K562 (cell line): ENCODE data around the gene TMED4. TPM values are rescaled to one million over a fixed set of nuclear protein-coding genes. Genes with fewer than 3 reads are reported as not detected.

Experiments used
- ATAC-seq: fragments of 200-7000 bp; cut with Tn5 transposase; 3 replicates; pipeline ENCODE4 v1.9.1; 2020; ENCODE audit warnings: moderate library complexity
- BruUV-seq: library from RNA; stranded (reverse); fragments of 400-500 nt; replicated peaks from 2 replicates; lab custom pipeline; 2021; lab: Mats Ljungman, UMichigan
- CTCF ChIA-PET: fragments of 300-600 bp; formaldehyde crosslinking; extraction: SDS; loops from one replicate; lab custom pipeline; 2021; ENCODE audit warnings: low intra/inter-chr PET ratio; lab: Yijun Ruan, JAX
- POLR2A ChIA-PET: fragments of 300-600, 350-650 bp; sonication (Branson Sonifier 250); formaldehyde crosslinking; extraction: SDS; loops from one replicate; lab custom pipeline; 2021; ENCODE audit warnings: antibody characterized with exemption, inconsistent platforms; lab: Yijun Ruan, JAX
- DNase-seq, 4 experiments: peaks; one replicate each; pipeline versions ENCODE4 v3.0.0 to v3.0.0-alpha.2; 2011 to 2018; ENCODE audit warnings: low spot score in 3 of 4, mixed read lengths in 3 of 4; ENCODE audit errors: extremely low read depth in 1 of 4
- FAIRE-seq: peaks from 2 replicates; lab custom pipeline; 2011; peaks lifted over from hg19 to GRCh38; lab: Jason Lieb, UNC
- H2AFZ ChIP-seq: 2 replicates; pipeline ENCODE4 v1.6.0; 2011; ENCODE audit warnings: low read depth, low read length, control low read depth, inconsistent platforms
- H3K27ac ChIP-seq: fragments of 200-600 bp; 3 replicates; pipeline ENCODE4 v1.8.0; 2011; ENCODE audit warnings: low read depth, mild to moderate bottlenecking, control low read depth, inconsistent platforms, low read length, moderate library complexity, mixed read lengths; ENCODE audit errors: extremely low read depth
- H3K27me3 ChIP-seq, 2 experiments: fragments of 300-600 bp in 1 of 2; 2 replicates in 1 of 2; 3 replicates in 1 of 2; pipeline versions ENCODE4 v1.6.0 to v1.8.0; 2011; ENCODE audit warnings: inconsistent platforms in 2 of 2, low read length in 2 of 2, mild to moderate bottlenecking in 1 of 2, mixed read lengths in 1 of 2, moderate library complexity in 1 of 2; ENCODE audit not compliant: control insufficient read depth in 2 of 2, insufficient read depth in 2 of 2
- H3K36me3 ChIP-seq: fragments of 300-600 bp; 3 replicates; pipeline ENCODE4 v1.8.0; 2011; ENCODE audit warnings: mild to moderate bottlenecking, low read length, inconsistent platforms; ENCODE audit not compliant: control insufficient read depth, insufficient read depth
- H3K4me1 ChIP-seq, 2 experiments: fragments of 200-600 bp in 1 of 2; replicated peaks in 1 of 2; 2 replicates in 1 of 2; 3 replicates in 1 of 2; pipeline versions ENCODE4 v1.5.1 to v1.8.0; 2011; ENCODE audit warnings: inconsistent platforms in 2 of 2, low read length in 2 of 2, mild to moderate bottlenecking in 1 of 2, mixed read lengths in 1 of 2, moderate library complexity in 1 of 2; ENCODE audit not compliant: control insufficient read depth in 2 of 2, insufficient read depth in 2 of 2
- H3K4me2 ChIP-seq: 2 replicates; pipeline ENCODE4 v1.6.1; 2011; ENCODE audit warnings: low read length, control low read depth, inconsistent platforms, mixed read lengths; ENCODE audit not compliant: insufficient read depth
- H3K4me3 ChIP-seq: fragments of 200-600 bp; sonication (generic), shearing (Covaris generic); 2 replicates; pipeline ENCODE4 v1.5.1; 2016; ENCODE audit warnings: control low read depth, inconsistent platforms
- H3K79me2 ChIP-seq: fragments of 200-600 bp; 3 replicates; pipeline ENCODE4 v1.8.0; 2011; ENCODE audit warnings: low read length, inconsistent platforms; ENCODE audit not compliant: control insufficient read depth, insufficient read depth
- H3K9ac ChIP-seq, 2 experiments: 2 replicates each; pipeline versions ENCODE4 v1.6.0 to v1.6.1; 2011; ENCODE audit warnings: low read depth in 2 of 2, low read length in 2 of 2, control low read depth in 1 of 2, inconsistent platforms in 1 of 2, mild to moderate bottlenecking in 1 of 2, mixed read lengths in 1 of 2; ENCODE audit not compliant: insufficient read depth in 1 of 2
- H3K9me1 ChIP-seq: one replicate; pipeline ENCODE4 v1.6.0; 2011; ENCODE audit warnings: inconsistent platforms, mild to moderate bottlenecking, low read length, moderate library complexity; ENCODE audit not compliant: control insufficient read depth, insufficient read depth
- H3K9me3 ChIP-seq: replicated peaks from 2 replicates; pipeline ENCODE4 v1.5.1; 2011; ENCODE audit warnings: low read depth, low read length, inconsistent platforms; ENCODE audit not compliant: control insufficient read depth, insufficient read depth
- H4K20me1 ChIP-seq: replicated peaks from 2 replicates; pipeline ENCODE4 v1.6.1; 2011; ENCODE audit warnings: low read length, inconsistent platforms, mixed read lengths; ENCODE audit not compliant: control insufficient read depth, insufficient read depth
- ARHGAP35 ChIP-seq: fragments of 450-650 bp; IDR thresholded peaks from 2 replicates; pipeline ENCODE4 v1.6.1; 2018; ENCODE audit not compliant: partially characterized antibody
- ELF1 ChIP-seq: fragments of 200-800 bp; sonication (Bioruptor generic); IDR thresholded peaks from 2 replicates; pipeline ENCODE4 v1.6.1; 2016; ENCODE audit warnings: missing genetic modification characterization, missing compliant biosample characterization
- GMEB1 ChIP-seq: fragments of 250-450 bp; sonication (Bioruptor Pico); IDR thresholded peaks from 2 replicates; pipeline ENCODE4 v1.4.0; 2020; ENCODE audit warnings: mild to moderate bottlenecking
- GTF2A2 ChIP-seq: IDR thresholded peaks from 2 replicates; pipeline ENCODE4 v1.6.1; 2016; ENCODE audit warnings: mild to moderate bottlenecking, missing genetic modification characterization, missing compliant biosample characterization
- GTF2E2 ChIP-seq: fragments of 200-800 bp; sonication (Bioruptor generic); IDR thresholded peaks from 2 replicates; pipeline ENCODE4 v1.6.1; 2016; ENCODE audit warnings: missing genetic modification characterization, missing compliant biosample characterization
- NFIX ChIP-seq: fragments of 250-450 bp; sonication (Bioruptor Pico); IDR thresholded peaks from 2 replicates; pipeline ENCODE4 v1.4.0; 2020; ENCODE audit warnings: low read depth, mild to moderate bottlenecking, moderate library complexity
- PRDM10 ChIP-seq: fragments of 450-650 bp; IDR thresholded peaks from 2 replicates; pipeline ENCODE4 v1.6.1; 2018; ENCODE audit not compliant: partially characterized antibody
- SMC3 ChIP-seq: conservative IDR thresholded peaks from 2 replicates; pipeline ENCODE4 v1.6.1; 2011; ENCODE audit warnings: low read depth, low read length, improper control_type of control experiment; ENCODE audit not compliant: insufficient read depth
- THRB ChIP-seq: fragments of 450-650 bp; formaldehyde crosslinking; conservative IDR thresholded peaks from 2 replicates; pipeline ENCODE4 v1.4.0; 2022; ENCODE audit warnings: mild to moderate bottlenecking, missing genetic modification characterization
- ZBTB17 ChIP-seq: fragments of 450-650 bp; formaldehyde crosslinking; IDR thresholded peaks from 2 replicates; pipeline ENCODE4 v1.4.0; 2020; ENCODE audit warnings: mild to moderate bottlenecking
- ZFP1 ChIP-seq: fragments of 450-650 bp; formaldehyde crosslinking; IDR thresholded peaks from 2 replicates; pipeline ENCODE4 v1.4.0; 2020; ENCODE audit warnings: mild to moderate bottlenecking, mixed read lengths
- ZNF121 ChIP-seq: sonication (generic); formaldehyde crosslinking; conservative IDR thresholded peaks from 2 replicates; pipeline ENCODE4 v1.8.0; 2022; ENCODE audit warnings: missing genetic modification reagents
- ZNF197 ChIP-seq: fragments of 200-800 bp; sonication (Bioruptor generic); IDR thresholded peaks from 2 replicates; pipeline ENCODE4 v1.6.1; 2016; ENCODE audit warnings: low read depth, missing genetic modification characterization, missing compliant biosample characterization
- ZNF586 ChIP-seq: fragments of 450-650 bp; formaldehyde crosslinking; conservative IDR thresholded peaks from 2 replicates; pipeline ENCODE4 v1.4.0; 2020; ENCODE audit warnings: mild to moderate bottlenecking, moderate library complexity
- WGBS: fragments of 100-300 bp; shearing (Covaris generic); methylation state at CpG from one replicate; pipeline ENCODE4 v1.1.6; 2016; ENCODE audit warnings: low coverage, mixed read lengths; ENCODE audit not compliant: insufficient coverage; ENCODE audit errors: missing lambda C conversion rate; 5-methylcytosine and 5-hydroxymethylcytosine counted together
- in situ Hi-C: fragments of 300-500 bp; cut with MboI; formaldehyde crosslinking; loops from 4 replicates; pipeline ENCODE4 v1.15.0; 2018; ENCODE audit warnings: inconsistent platforms, mixed read lengths
- intact Hi-C: fragments of 100-400 bp; cut with micrococcal nuclease; formaldehyde crosslinking; loops from 2 replicates; pipeline ENCODE4 v1.14.2; 2022
- polyA plus RNA-seq, 8 experiments: library from polyadenylated mRNA; depleted of rRNA in 4 of 8; stranded (reverse) in 5 of 8; unstranded in 3 of 8; fragments of >200 nt; fragmentation: Nextera tagmentation in 2 of 8; fragmentation: Illumina TruSeq in 1 of 8; extraction: Ambion mirVana in 2 of 8; extraction: Trizol in 1 of 8; gene quantifications; 2 replicates each; pipeline versions ENCODE4 v1.2.1 to v1.2.3, GENCODE V29; 2011 to 2014; ENCODE audit warnings: inconsistent platforms in 1 of 8, missing spikeins in 1 of 8
- total RNA-seq, 7 experiments: library from RNA; depleted of rRNA in 6 of 7; stranded (reverse); fragments of >200 nt in 6 of 7; fragmentation: Illumina TruSeq in 2 of 7; extraction: Trizol in 2 of 7; gene quantifications; 2 replicates each; pipeline versions ENCODE4 v1.2.1 to v1.2.3, GENCODE V29; 2011 to 2021; ENCODE audit warnings: low replicate concordance in 1 of 7

TMED4 gene
- total and polyA plus RNA-seq, 9 of the 15 experiments (the other 6 are each of a cell fraction or from before 2014, with no cell fraction given): 20.3 to 64.0 (median 42.1) TPM

- H3K4me1 ChIP-seq: peaks cover 24 to 26% of the 10 kb centered on the region in 2 experiments; a peak in 4 of 5 replicates
- no peaks in the 10 kb centered on the region for H3K9me3 ChIP-seq
- ATAC-seq (no peak), DNase-seq (no peak), FAIRE-seq (no peak)
- peaks cover 58% of the 10 kb centered on the region for H3K79me2 ChIP-seq
- no peak overlapping the region for H3K9ac ChIP-seq
- no peaks in the 10 kb centered on the region for H3K27me3 ChIP-seq
- H3K4me3 ChIP-seq: no peak overlapping the region
- in situ Hi-C loops: no loop called here
- ChIA-PET CTCF (no interaction called here), POLR2A (interaction anchor here (1.0 to 4.3 kb wide), 2 partner anchors 11 kb away, joined by 4 to 38 read pairs; no protein-coding TSS in a partner anchor)
- no peaks in the 10 kb centered on the region for H4K20me1 ChIP-seq
- no peak overlapping the region for H3K4me2 ChIP-seq
- H3K27ac ChIP-seq: no peak overlapping the region
- H3K36me3 ChIP-seq: peaks cover 67% of the 10 kb centered on the region
- BruUV-seq: no TSS peak
- 77% methylated on average over 2 of the region's 2 CpGs for WGBS
- no peaks in the 10 kb centered on the region for H3K9me1 ChIP-seq
- intact Hi-C loops: no loop called here
- no peak overlapping the region for H2AFZ ChIP-seq
- TF ChIP-seq THRB (CRISPR knock-in tag) (no peak), ZFP1 (CRISPR knock-in tag) (no peak), NFIX (CRISPR knock-in tag) (no peak), ELF1 (tag) (no peak), ZBTB17 (CRISPR knock-in tag) (no peak), ZNF586 (no peak), PRDM10 (no peak), ARHGAP35 (no peak), SMC3 (no peak), ZNF121 (no peak), GTF2E2 (no peak), GTF2A2 (tag) (no peak), ZNF197 (CRISPR knock-in tag) (no peak), GMEB1 (CRISPR knock-in tag) (no peak)
Measured at GRCh38 chr7:44576228-44576627, 5.8 kb downstream of the TMED4 start.
